K562 (cell line): ENCODE measurements around the gene ANO1. TPM values are rescaled to one million over a fixed set of nuclear protein-coding genes. Genes with fewer than 3 reads are reported as not detected.

Experiments
- GTF2E2 ChIP-seq: fragments of 200-800 bp; sonication (Bioruptor generic); IDR thresholded peaks from 2 replicates; pipeline ENCODE4 v1.6.1; 2016; ENCODE audit warnings: missing genetic modification characterization, missing compliant biosample characterization
- KDM5B ChIP-seq: fragments of 200-600 bp; sonication (generic); IDR thresholded peaks from 2 replicates; pipeline ENCODE4 v1.6.1; 2012; ENCODE audit warnings: low read depth, mild to moderate bottlenecking, moderate library complexity, low read length, control low read depth, inconsistent platforms; ENCODE audit not compliant: insufficient replicate concordance
- NFRKB ChIP-seq: fragments of 450-650 bp; IDR thresholded peaks from 2 replicates; pipeline ENCODE4 v1.6.1; 2016; ENCODE audit warnings: low read depth
- VEZF1 ChIP-seq: fragments of 200-800 bp; sonication (Bioruptor generic); IDR thresholded peaks from 2 replicates; pipeline ENCODE4 v1.6.1; 2017; ENCODE audit warnings: missing genetic modification characterization, missing compliant biosample characterization
- ZBTB40 ChIP-seq, 2 experiments: fragments of 450-650 bp in 1 of 2; sonication (generic) in 1 of 2; formaldehyde crosslinking in 1 of 2; IDR thresholded peaks; 2 replicates each; pipeline versions ENCODE4 v1.7.1 to v1.9.0; 2016 to 2022; ENCODE audit warnings: inconsistent platforms in 1 of 2, mild to moderate bottlenecking in 1 of 2, missing genetic modification reagents in 1 of 2
- ZNF175 ChIP-seq: fragments of 200-800 bp; sonication (Bioruptor generic); IDR thresholded peaks from 2 replicates; pipeline ENCODE4 v1.6.1; 2016; ENCODE audit warnings: low read depth, mild to moderate bottlenecking, missing genetic modification characterization, missing compliant biosample characterization
- polyA plus RNA-seq, 8 experiments: library from polyadenylated mRNA; depleted of rRNA in 4 of 8; stranded (reverse) in 5 of 8; unstranded in 3 of 8; fragments of >200 nt; fragmentation: Nextera tagmentation in 2 of 8; fragmentation: Illumina TruSeq in 1 of 8; extraction: Ambion mirVana in 2 of 8; extraction: Trizol in 1 of 8; gene quantifications; 2 replicates each; pipeline versions ENCODE4 v1.2.1 to v1.2.3, GENCODE V29; 2011 to 2014; ENCODE audit warnings: inconsistent platforms in 1 of 8, missing spikeins in 1 of 8
- total RNA-seq, 7 experiments: library from RNA; depleted of rRNA in 6 of 7; stranded (reverse); fragments of >200 nt in 6 of 7; fragmentation: Illumina TruSeq in 2 of 7; extraction: Trizol in 2 of 7; gene quantifications; 2 replicates each; pipeline versions ENCODE4 v1.2.1 to v1.2.3, GENCODE V29; 2011 to 2021; ENCODE audit warnings: low replicate concordance in 1 of 7

ANO1 gene
- total and polyA plus RNA-seq, 9 of the 15 experiments (the other 6 are each of a cell fraction or from before 2014, with no cell fraction given) = not detected

GRCh38 chr11:70112017-70112434 is 33.9 kb downstream of the ANO1 start (continued):
- TF ChIP-seq VEZF1 (CRISPR knock-in tag) = 0 out of 2 replicates have a peak, but pooled peaks have one; percentile 23
- peak; percentile 35; the same call in 1 of the 2 replicates for TF ChIP-seq GTF2E2 (tag)
- peak; percentile 20; the same call in 1 of the 2 replicates for TF ChIP-seq NFRKB
- peak; percentile 32; the same call in 1 of the 2 replicates for TF ChIP-seq ZNF175
- peak; percentile 4 for TF ChIP-seq KDM5B
- TF ChIP-seq ZBTB40 (IDR thresholded peaks at IDR 0.05) = 0 out of 2 replicates have a peak, but pooled peaks have one; percentile 20
- TF ChIP-seq ZBTB40 (CRISPR knock-in tag; IDR thresholded peaks at IDR 0.05) = no peak
